Heart left ventricle (tissue), 16 donors: ENCODE results near the gene ANTXRL. TPM values are rescaled to one million over a fixed set of nuclear protein-coding genes. Genes with fewer than 3 reads are reported as not detected.
"Not testable (repeated sequence)": the region's sequence is repeated elsewhere in the genome, so short reads cannot be mapped to it uniquely, and the experiment has no call there.

Experiments used
- ATAC-seq, 4 donors: fragments of 200-7000 bp; cut with Tn5 transposase; one replicate each; pipeline ENCODE4 v1.9.1; 2020 to 2022; ENCODE audit warnings: moderate library complexity in 4 of 4, mild to moderate bottlenecking in 3 of 4, moderate number of reproducible peaks in 1 of 4
- DNase-seq, 5 donors: peaks; one replicate each; pipeline ENCODE4 v3.0.0-alpha.2; 2020
- H3K27ac ChIP-seq, 12 donors: fragments of 200-600 bp; sonication (generic) in 4 of 12; one replicate each; pipeline versions ENCODE4 v1.5.0 to v1.8.0; 2016 to 2022; ENCODE audit warnings: mild to moderate bottlenecking in 2 of 12
- H3K27me3 ChIP-seq, 9 donors: fragments of 200-600 bp; sonication (generic) in 2 of 9; one replicate each; pipeline versions ENCODE4 v1.5.1 to v1.8.0; 2016 to 2022; ENCODE audit warnings: mild to moderate bottlenecking in 3 of 9
- H3K36me3 ChIP-seq, 9 donors: fragments of 200-600 bp; sonication (generic) in 2 of 9; one replicate each; pipeline versions ENCODE4 v1.5.0 to v1.8.0; 2018 to 2022; ENCODE audit warnings: mild to moderate bottlenecking in 2 of 9
- H3K4me1 ChIP-seq, 12 donors: fragments of 200-600 bp; sonication (generic) in 4 of 12; one replicate each; pipeline versions ENCODE4 v1.5.0 to v1.8.0; 2016 to 2022; ENCODE audit warnings: mild to moderate bottlenecking in 3 of 12
- H3K4me3 ChIP-seq, 12 donors: fragments of 200-600 bp; sonication (generic) in 4 of 12; one replicate each; pipeline versions ENCODE4 v1.5.0 to v1.8.0; 2017 to 2022; ENCODE audit warnings: mild to moderate bottlenecking in 9 of 12, moderate library complexity in 4 of 12
- H3K9me3 ChIP-seq, 12 donors: fragments of 200-600 bp; sonication (generic) in 4 of 12; one replicate each; pipeline versions ENCODE4 v1.5.0 to v1.8.0; 2016 to 2022; ENCODE audit warnings: mild to moderate bottlenecking in 1 of 12
- POLR2A ChIP-seq, 2 donors: fragments of 450-650 bp; IDR thresholded peaks; one replicate each; pipeline ENCODE4 v1.6.1; 2017; ENCODE audit warnings: antibody characterized with exemption in 2 of 2, mild to moderate bottlenecking in 2 of 2, moderate library complexity in 2 of 2
- WGBS, 4 donors: extraction: QIAGEN DNeasy Blood & Tissue Kit in 2 of 4; methylation state at CpG; one replicate each; pipeline versions ENCODE4 v1.1.5 to v1.1.7; 2013 to 2018; 5-methylcytosine and 5-hydroxymethylcytosine counted together
- intact Hi-C, 10 donors: fragments of 100-400 bp; cut with DNase I; formaldehyde crosslinking; loops; one replicate each; pipeline versions ENCODE4 v1.11.1 to v1.14.2; 2022
- polyA plus RNA-seq, 2 donors: library from polyadenylated mRNA; stranded (reverse); fragments of 200-250 nt; gene quantifications; one replicate each; pipeline ENCODE4 v1.2.3, GENCODE V29; 2013
- total RNA-seq, 9 donors: library from RNA; depleted of rRNA in 2 of 9; stranded (reverse); fragments of >200 nt in 2 of 9; fragmentation: NEBNext Ultra II Directional in 3 of 9; extraction: Animal tissue kit (Norgen Biotek cat#: 25700) in 3 of 9; gene quantifications; one replicate each; pipeline versions ENCODE4 v1.1.0 to v1.2.4, GENCODE V29; 2016 to 2023
- TF ChIP-seq, protein P1 (sequence below), 12 donors: fragments of 200-600 bp; sonication (generic) in 4 of 12; IDR thresholded peaks; one replicate each; pipeline versions ENCODE4 v1.5.0 to v1.8.0; 2018 to 2022; ENCODE audit warnings: antibody characterized with exemption in 12 of 12, mild to moderate bottlenecking in 5 of 12
- donor health status: ischemic (EF 13 %, LVEDD 7.1; RV severe dilation, severe dysfunction).
- donor health status: healthy with polysubstance abuse.
- donor health status: DM: no; HTN: yes; CAD: no.
- donor health status: DM: no; HTN: no; CAD: no.
- donor health status: ischemic (EF 25% LVEDD 6.9; RV normal size, moderate dysfunction).
- donor health status: ischemic (EF 25% LVEDD 5.7; RV mildly dilated, moderate dysfunction).
- donor health status: healthy.
- donor health status: DM: yes; HTN: yes; CAD: no.
- donor health status: ischemic (EF 35%, LVEDD 5.7; RV mildly dilated, moderate dysfunction).
- donor health status: nonischemic (EF 11% LVEDD 7.7; RV severe dilation, severe dysfunction).
- donor health status: DM: yes; HTN: yes; CAD: no.
- donor health status: PGD.
- donor health status: ischemic (EF 29% LVEDD 5.4; RV normal size, mild dysfunction).
- donor health status: nonischemic (EF 23%, LVEDD 6.1; RV moderate dilation, normal function).

ANTXRL gene
- total and polyA plus RNA-seq, 11 donors, result 0.42 to 0.99 (median 0.90) TPM; not detected in 8

DNA sequence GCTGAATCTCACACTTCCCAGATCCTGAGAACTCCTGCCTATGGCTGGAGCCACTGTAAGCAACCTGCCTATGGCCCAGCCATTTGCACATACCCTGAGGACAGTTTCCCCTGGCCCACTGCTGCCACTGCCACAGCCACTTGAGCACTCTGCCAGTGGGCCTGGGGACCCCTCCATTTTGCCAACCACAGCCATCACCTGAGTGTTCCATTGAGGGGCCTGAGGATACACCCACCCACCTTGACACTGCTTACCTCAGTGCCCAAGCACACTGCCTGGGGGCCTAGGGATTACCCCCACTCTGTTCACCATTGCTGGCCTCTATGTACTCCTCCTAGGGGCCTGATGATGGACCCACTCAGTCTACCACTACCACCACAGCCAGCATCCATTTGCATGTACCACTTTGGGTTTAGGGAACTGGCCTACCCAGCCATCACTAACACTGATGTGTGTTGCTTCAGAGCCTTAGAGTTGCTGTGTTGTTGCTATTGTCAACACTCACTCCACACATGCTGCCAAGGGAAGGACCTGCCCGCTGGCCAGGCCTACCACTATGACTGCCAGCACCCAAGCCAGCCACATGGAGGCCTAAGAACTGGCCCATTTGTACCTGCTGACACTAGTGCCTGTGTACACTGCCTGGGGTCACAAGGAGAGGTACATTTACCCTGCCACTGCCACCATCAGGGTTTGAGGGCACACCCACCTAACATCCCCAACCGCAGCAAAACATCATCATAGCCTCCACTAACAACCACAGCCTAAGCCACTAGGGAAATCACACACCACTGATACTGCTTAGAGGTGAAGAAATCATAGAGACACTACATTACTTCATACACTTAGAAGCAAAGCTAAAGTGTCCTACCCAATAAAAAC lies 45.9 kb upstream of the ANTXRL start:
- DNase-seq (peak in 1 of 5 donors; percentile 6), ATAC-seq (peak; percentile 42 to 73 (median 64))
- WGBS, 4 donors, result 50 to 95% (median 94%) methylated on average over 1 to 2 of the region's 2 CpGs
- H3K9me3 ChIP-seq, result peaks cover 0 to 19% (median 0%) of the 10 kb centered on the region in 12 donors
- H3K4me1 ChIP-seq, result no peaks in the 10 kb centered on the region
- no peaks in the 10 kb centered on the region for H3K27me3 ChIP-seq
- H3K4me3 ChIP-seq, result no peak overlapping the region
- H3K36me3 ChIP-seq, result no peaks in the 10 kb centered on the region
- TF ChIP-seq, protein P1, sequence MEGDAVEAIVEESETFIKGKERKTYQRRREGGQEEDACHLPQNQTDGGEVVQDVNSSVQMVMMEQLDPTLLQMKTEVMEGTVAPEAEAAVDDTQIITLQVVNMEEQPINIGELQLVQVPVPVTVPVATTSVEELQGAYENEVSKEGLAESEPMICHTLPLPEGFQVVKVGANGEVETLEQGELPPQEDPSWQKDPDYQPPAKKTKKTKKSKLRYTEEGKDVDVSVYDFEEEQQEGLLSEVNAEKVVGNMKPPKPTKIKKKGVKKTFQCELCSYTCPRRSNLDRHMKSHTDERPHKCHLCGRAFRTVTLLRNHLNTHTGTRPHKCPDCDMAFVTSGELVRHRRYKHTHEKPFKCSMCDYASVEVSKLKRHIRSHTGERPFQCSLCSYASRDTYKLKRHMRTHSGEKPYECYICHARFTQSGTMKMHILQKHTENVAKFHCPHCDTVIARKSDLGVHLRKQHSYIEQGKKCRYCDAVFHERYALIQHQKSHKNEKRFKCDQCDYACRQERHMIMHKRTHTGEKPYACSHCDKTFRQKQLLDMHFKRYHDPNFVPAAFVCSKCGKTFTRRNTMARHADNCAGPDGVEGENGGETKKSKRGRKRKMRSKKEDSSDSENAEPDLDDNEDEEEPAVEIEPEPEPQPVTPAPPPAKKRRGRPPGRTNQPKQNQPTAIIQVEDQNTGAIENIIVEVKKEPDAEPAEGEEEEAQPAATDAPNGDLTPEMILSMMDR (IDR thresholded peaks at IDR 0.05), result no peak
- no peak for TF ChIP-seq POLR2A (IDR thresholded peaks at IDR 0.05)
- intact Hi-C loops, result no loop called here
- no peak overlapping the region for H3K27ac ChIP-seq

DNA sequence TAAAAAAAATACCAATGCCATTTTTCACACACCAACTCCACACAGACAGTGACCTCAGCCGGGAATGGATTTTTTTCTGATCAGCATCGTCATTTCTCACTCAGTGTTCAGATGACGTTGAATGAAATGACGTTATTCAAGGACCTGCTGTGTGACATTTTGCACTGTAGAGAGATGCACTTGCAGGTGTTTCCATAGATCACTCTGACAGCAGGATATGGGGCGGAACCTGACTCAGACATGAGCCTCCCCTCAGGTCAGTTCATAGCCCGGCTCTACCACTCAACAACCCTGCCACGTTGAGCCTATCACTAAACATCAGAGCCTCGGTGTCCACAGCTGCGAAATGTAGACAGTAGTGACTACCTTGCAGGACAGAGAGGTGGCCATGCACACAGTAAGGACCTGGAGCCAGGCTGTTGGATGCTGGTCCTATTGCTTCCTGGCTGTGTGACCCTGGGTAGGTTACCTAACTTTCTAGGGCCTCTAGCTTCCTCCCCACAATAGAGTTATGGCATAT lies 41.4 kb upstream of the ANTXRL start:
- DNase-seq (peak in 1 of 5 donors; percentile 7), ATAC-seq (no peak)
- Histone ChIP-seq H3K27me3 (no peaks in the 10 kb centered on the region), H3K27ac (no peak overlapping the region), H3K4me1 (peaks cover 0 to 9% (median 0%) of the 10 kb centered on the region in 12 donors), H3K9me3 (peaks cover 0 to 19% (median 0%) of the 10 kb centered on the region in 12 donors), H3K4me3 (no peak overlapping the region), H3K36me3 (no peaks in the 10 kb centered on the region)
- intact Hi-C loops, result no loop called here
- TF ChIP-seq POLR2A (IDR thresholded peaks at IDR 0.05), result no peak
- TF ChIP-seq, protein P1 (IDR thresholded peaks at IDR 0.05), result no peak
- WGBS, 4 donors, result 82 to 89% (median 87%) methylated on average over 8 to 9 of the region's 9 CpGs

DNA sequence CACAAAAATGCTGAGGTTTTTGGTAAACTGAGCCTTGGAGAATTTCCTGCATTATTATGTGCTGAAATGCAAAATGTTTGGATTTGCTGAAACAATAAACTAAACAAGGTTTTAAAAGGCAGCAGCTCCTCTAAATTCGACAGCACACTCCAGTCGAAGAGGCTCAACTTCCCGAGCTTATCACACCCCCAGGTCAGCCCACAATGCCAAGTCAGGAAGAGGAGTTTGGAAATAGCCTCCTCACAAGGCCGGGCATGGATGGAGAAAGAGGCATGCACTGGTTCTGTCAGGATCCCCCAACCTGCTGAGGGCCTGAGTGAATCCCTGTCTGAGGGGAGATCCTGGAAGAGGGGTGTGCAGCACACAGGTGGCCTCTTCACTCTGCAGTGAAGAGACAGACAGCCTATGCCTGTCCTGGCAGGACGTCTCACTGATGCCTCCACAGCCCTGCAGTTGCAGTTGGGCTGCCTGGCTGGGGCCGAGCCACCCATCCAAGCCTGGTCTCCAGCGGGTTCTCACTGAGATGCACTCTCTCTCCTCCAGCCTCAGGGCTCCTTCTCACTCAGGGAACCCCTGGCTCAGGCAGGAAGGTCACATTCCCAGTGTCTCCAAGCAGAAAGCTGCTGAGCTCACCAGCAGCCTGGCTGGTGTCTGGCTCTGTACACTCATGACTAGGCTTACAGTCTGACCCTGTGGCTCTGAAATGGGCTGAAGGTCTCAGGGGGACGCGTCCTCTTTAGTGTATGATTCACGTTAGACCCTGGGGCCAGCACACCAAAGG lies 40.2 kb upstream of the ANTXRL start:
- 78 to 83% (median 81%) methylated on average over 7 to 10 of the region's 10 CpGs for WGBS, 4 donors
- intact Hi-C loops, ATAC-seq: not testable (repeated sequence)

DNA sequence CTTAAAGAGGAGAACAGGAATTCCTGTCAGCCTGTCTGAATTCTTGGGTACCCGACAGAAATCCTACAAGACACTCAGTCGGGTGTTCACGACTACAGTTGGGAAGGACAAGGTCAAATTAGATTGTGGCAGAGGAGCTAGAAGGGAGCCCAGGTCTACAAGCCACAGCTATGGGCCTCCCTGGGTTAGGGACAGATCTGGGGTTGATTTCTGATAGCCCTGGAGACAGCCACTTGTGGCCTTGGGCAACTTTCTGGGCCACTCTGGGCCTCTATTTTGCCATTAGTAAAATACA lies 39.7 kb upstream of the ANTXRL start:
- DNase-seq, result no peak
- ATAC-seq, result no peak
- Histone ChIP-seq H3K4me1 (peaks cover 0 to 9% (median 0%) of the 10 kb centered on the region in 12 donors), H3K27ac (no peak overlapping the region), H3K36me3 (no peaks in the 10 kb centered on the region), H3K27me3 (no peaks in the 10 kb centered on the region), H3K4me3 (no peak overlapping the region), H3K9me3 (peaks cover 0 to 8% (median 0%) of the 10 kb centered on the region in 12 donors)
- no peak for TF ChIP-seq POLR2A (IDR thresholded peaks at IDR 0.05)
- TF ChIP-seq, protein P1 (IDR thresholded peaks at IDR 0.05), result no peak
- 73 to 90% (median 87%) methylated on average over 3 of the region's 3 CpGs for WGBS, 4 donors
- intact Hi-C loops, result no loop called here

More for the DNA sequence above, 40.2 kb upstream of the ANTXRL start:
- not testable (repeated sequence) for H3K27ac ChIP-seq, H3K36me3 ChIP-seq, H3K4me3 ChIP-seq, H3K27me3 ChIP-seq, DNase-seq, H3K4me1 ChIP-seq
- H3K9me3 ChIP-seq, result peaks cover 0 to 14% (median 0%) of the 10 kb centered on the region in 12 donors
